ENCODE data around the gene PPP4C.
"Not testable (repeated sequence)": the region's sequence is repeated elsewhere in the genome, so short reads cannot be mapped to it uniquely, and the experiment has no call there.

The PPP4C gene

GRCh38 chr16:30122604-30123160, 46.9 kb downstream of the PPP4C start:
- peak in 4 of 58 donors; percentile 44 to 74 (median 60) for DNase-seq

GRCh38 chr16:30124985-30125379, 49.2 kb downstream of the PPP4C start:
- DNase-seq, result no peak

DNA sequence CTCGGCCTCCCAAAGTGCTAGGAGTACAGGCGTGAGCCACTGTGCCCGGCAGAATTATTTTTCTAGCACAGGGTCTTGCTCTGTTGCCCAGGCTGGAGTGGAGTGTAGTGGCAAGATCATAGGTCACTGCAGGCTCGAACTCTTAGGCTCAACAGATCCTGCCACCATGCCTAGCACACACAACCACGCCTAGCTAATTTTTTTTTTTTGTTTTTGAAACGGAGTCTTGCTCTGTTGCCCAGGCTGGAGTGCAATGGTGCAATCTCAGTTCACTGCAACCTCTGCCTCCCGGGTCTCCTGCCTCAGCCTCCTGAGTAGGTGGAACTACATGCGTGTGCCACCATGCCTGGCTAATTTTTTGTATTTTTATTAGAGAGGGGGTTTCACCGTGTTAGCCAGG, 49.9 kb downstream of the PPP4C start:
- not testable (repeated sequence) for DNase-seq

DNA sequence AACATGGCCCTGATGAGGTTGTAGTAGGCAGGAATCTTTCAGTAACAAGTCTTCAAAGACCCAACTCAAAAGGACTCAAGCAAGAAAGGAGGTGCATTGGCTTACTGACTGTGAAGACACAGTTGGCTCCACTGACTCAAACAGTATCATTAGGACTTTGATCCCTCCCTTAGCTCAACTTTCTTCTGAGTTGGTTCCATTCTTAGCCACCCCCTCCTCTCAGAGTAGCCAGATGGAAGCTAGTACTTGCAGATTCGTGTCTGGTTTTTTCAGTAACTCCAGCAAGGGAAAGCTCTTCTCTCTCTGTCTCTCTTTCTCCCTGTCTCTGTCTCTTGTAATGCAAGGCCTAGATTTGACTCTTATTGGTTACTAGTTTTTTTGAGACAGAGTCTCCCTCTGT, 52.2 kb downstream of the PPP4C start:
- no peak for DNase-seq

DNA sequence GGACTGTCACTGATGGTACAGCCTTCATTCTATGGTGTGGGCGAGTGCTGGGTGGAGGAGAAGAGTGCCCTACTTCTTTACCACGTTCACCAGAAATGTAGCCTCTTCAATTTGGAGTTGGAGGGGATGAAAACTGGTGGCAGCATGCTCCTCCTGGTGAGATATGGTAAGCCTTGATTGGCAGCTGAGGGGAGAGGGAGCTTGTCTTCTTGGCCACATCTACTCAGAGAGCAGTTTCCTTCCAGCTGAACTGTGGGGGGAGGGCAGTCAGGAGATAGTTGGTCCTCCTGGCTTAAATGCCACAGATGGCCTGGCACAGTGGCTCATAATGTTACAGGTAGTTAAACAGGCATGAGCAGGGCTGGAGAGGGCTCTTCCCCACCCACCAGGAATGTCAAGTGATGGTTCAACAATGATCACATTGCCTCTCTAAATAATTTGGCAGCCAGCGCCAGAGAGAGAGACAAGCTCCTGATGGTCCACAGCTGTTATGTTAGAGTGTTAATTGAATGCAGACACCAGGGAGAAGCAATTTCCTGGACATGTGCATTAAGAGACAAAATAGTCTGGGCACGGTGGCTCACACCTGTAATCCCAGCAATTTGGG, 56.2 kb downstream of the PPP4C start:
- peak in 7 of 58 donors; percentile 2 to 30 (median 14) for DNase-seq

DNA sequence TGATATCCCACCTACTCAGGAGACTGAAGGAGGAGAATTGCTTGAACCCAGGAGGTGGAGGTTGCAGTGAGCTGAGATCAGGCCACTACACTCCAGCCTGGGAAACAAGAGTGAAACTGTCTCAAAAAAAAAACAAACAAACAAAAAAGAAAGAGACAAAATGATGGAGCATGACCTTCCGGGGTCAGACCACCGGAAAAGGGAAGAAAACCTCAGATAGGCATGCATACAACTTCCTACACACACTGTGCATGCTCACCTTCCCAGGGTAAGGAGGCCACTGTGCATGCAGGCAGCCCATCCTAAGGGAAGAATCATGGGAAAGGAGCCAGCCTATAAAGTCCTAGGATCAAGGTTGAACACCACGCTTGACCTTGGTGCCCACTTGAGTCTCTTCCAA, 56.8 kb downstream of the PPP4C start:
- no peak for DNase-seq
